GM18511 (cell line): ENCODE data around the gene CCND1.
"Not testable (repeated sequence)": the region's sequence is repeated elsewhere in the genome, so short reads cannot be mapped to it uniquely, and the experiment has no call there.

ENCODE experiments used
- ATAC-seq: cut with Tn5 transposase; IDR thresholded peaks from one replicate; pipeline ENCODE4 v1.9.1; 2021; ENCODE audit warnings: mild to moderate bottlenecking, moderate library complexity; ENCODE audit not compliant: unreplicated experiment

The CCND1 gene

GRCh38 chr11:69617682-69618081, 23.3 kb upstream of the CCND1 start:
- ATAC-seq, result no peak

DNA sequence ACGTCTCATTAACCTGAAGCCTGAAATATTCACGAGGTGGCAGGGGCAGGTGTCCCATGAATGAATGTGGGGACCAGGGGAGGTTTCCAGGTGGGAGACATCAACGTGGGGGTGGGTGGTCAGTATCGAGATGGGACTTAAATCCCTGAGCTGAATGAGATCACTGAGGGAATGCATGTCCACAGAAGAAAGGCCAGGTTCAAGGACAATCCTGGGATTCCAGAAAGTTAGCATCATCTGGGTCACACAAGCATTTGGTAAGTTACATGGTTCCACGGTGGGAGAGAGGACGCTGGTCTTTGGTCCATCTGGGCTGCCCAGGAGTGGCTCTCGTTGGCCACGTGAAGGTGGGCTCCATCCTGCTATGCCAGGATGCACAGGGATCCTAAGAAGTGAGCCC, 22.7 kb upstream of the CCND1 start:
- ATAC-seq, result no peak

DNA sequence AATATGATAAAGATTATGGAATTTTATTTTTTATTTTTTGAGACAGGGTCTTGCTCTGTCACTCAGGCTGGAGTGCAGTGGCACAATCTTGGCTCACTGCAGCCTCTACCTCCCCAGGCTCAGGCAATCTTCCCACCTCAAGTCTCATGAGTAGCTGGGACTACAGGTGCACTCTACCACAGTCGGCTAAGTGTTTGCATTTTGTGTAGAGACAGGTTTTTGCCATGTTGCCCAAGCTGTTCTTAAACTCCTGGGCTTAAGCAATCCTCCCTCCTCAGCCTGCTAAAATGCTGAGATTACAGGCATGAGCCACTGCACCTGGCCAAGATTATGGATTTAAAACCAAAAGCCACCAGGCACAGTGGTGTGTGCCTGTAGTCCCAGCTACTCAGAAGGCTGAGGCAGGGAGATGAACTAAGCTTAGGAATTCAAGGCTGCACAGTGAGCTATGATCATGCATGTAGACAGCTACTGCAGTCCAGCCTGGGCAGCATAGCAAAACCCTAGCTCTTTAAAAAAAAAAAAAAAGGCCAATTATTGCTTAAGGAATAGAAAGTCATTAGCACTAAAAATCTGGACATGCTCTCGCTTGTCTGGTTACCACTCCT, 20.2 kb upstream of the CCND1 start:
- no peak for ATAC-seq

GRCh38 chr11:69622097-69622681, 18.8 kb upstream of the CCND1 start:
- ATAC-seq, result not testable (repeated sequence)

GRCh38 chr11:69624293-69624692, 16.7 kb upstream of the CCND1 start:
- ATAC-seq, result no peak

DNA sequence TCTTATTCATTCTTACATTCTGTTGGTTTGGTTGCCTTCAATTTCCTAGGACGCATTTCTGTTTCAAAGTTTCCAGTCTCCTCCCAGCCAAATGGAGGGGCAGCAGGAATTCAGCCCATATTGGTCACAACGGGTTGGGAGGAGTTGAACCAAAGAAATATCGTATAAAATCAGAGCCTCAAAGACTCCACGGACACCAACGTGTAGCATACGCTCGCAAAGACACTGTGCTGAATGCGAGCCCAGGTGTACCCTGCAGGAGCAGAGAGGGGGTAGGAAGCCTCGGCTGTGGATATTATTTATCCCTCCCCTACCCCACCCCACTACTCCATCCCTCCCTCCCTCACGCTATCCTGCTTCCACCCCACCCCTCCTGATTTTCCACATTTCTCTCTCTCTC, 15.5 kb upstream of the CCND1 start:
- ATAC-seq, result no peak

DNA sequence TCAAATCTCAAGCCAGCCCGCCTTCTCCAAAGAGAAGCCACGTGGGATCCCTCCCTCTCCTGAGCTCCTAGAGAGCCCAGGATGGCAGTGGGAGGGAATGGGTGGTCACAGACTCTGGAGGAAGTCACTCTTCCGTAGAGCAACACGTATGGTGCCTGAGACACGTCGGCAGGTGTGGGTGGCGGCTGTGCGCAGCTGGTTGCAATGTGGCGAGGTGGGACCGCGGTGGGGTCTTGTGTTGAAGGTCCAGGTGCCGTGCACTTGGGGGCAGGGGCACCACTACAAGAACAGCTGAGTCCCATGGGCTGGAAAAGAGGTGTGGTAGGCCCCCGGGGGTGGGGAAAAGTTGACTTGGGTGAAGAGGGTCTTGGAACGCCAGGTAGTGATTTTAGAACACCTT, 13.4 kb upstream of the CCND1 start:
- no peak for ATAC-seq

DNA sequence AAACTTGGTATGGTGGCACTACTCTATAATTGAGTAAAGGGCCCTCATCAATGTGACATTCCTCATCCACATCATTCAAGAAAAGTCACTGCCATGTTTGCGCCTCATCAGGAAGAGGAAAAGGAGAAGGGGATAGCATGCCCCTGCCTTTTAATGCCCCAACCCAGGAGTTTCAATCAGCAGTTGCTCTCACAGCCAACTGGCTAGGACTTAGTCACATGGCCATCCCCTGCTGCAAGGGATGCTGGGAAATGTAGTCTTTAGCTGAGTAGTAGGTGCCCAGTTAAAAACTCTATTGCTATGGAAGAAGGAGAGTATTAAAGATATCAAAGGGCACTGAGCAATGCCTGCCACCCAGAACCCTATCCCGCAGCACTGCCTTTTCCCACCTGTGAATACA, 10.9 kb upstream of the CCND1 start:
- ATAC-seq, result no peak

DNA sequence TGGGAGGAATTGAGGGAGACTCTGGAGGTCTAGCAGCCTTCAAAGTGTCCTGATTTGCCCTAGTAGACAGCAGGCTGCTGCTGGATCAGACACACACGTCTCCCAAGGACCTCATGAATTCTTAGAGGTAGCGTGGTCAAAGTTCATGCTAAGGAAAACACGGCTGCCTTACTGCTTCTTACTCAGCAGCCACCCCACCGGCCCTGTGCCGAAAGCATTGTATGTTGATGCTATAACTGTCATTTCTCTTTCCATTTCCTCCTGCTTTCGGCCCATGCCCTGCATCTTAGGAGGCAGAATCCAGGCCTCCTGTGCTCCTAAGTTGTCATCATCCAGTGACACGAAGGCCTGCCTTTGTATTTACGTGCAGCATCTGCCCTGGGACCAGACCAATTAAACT, 10.5 kb upstream of the CCND1 start:
- no peak for ATAC-seq

DNA sequence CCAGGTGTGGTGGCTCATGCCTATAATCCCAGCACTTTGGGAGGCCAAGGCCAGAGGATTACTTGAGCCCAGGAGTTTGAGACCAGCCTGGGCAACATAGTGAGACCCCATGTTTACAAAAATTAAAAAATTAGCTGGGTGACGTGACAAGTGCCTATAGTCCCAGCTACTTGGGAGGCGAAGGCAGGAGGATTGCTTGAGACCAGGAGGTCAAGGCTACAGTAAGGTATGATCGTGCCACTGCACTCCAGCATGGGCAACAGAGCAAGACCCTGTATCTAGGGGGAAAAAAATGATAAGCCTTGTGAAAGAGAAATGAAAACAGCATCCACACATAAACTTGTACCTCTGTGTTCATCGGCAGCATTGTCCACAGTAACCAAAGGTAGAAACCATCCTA, 8.1 kb upstream of the CCND1 start:
- no peak for ATAC-seq

GRCh38 chr11:69634069-69634468, 6.9 kb upstream of the CCND1 start:
- no peak for ATAC-seq

- ATAC-seq, result no peak
These were observed 6.4 kb upstream of the CCND1 start for GRCh38 chr11:69634590-69634989.

GRCh38 chr11:69635195-69635594, 5.8 kb upstream of the CCND1 start:
- ATAC-seq, result no peak

DNA sequence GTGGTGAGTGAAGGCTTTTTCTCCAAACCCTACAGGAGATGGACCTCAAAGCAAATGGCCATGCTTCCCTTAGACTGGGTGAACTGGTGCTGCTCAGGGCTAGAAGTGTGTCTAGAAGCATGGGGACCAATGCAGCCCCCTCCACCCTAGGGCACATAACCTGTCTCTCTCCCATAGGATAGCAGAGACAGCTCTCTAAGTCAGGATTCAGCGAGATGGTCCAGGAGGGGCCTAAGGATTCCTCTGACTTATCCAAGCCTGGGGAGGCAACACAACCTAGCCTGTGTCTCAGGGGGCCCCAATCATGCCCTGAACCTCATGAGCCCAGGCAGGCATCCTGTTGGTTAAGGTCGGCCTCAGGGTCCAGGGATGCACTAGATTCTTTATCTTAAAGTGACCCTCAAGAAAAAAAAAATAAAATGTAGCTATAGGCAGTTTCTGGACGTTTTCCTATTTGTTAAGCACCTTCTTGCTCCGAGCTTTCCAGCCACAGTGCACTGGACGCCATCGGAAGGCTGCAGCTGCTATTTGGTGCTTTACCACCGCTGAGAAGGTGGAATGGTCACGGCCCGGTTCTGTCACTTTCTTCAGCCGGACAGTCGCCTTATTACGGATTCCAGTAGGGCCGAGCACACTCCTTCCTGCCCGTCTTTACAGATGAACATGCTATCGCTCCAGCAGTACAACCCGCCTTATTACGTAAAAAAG, 5.0 kb upstream of the CCND1 start:
- no peak for ATAC-seq

DNA sequence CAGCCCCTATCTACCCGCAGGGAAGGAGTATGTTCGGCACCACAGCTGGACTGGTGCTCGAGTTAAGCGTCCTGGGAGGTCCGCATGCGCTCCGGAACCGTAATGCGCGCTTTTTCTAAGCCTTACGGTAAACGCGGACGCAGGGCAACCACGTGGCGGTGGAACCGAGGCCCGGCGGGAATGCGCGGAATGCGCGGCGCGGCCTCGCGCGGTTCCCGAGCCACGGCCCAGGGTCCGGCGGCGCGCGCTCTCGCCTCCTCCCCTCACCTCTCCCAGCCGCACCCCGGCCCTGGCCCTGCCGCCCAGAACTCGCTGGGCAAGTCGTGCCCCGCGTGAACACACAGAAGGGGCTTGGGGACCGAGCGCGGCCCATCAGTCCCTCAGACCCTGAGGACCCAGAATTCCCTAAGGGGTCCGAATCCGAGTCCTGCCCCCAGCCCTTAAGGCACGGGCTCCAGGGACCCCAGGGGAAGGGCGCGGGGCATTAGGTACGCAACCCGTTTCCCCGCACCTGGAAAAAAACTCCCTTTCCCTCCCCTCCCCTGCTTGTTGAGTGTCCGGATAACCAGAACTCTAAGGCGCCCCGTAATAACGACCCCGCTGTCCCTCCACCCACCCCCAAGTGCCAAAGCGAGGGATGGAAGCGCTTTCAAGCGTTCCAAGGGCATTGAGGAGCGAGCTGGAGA, 4.3 kb upstream of the CCND1 start:
- ATAC-seq, result no peak

- ATAC-seq, result no peak
These were observed 3.6 kb upstream of the CCND1 start for GRCh38 chr11:69637198-69637940.

DNA sequence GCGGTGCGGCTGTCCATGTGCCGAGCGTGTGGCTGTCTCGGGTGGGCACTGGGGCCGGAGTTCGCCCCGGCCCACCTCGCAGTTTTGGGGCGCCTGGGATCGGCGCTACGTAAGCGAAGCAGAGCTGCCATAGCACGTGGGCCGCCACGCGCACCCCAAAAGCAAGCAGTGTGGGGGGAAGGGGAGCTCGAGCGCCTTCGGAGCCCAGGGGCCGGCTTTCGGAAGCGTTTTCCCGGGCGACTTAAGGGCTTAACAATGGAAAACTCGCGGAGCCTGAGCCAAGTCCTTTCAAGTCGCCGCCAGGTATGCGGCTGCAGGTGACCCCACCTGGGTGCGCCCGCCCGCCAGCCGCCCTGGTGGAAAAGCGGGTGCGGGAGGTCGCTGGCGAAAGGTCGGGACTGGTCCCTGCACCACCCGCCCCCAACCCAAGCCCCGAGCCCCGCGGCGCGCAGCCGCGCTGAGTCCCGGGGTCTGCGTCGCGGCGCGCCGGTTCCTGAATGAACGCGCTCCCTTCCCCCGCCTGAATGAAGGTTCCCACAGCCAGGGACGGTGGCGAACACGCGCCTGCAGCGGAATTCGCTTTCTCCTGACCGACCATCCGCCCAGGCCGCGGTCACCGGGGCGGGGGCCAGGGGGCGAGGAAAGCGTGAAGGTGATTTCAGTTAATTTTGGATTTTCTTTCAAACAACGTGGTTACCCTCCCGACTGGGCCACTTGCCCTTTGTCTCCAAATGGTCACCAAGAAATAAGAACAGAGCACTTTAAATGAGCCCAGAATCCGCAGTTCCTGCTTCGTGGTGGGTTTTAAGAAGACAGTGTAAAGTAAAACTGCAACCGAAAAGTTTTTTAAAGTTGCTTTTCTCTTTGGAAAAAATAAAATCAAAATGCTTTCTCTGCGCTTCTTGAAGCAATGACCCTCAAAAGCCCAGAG, 2.8 kb upstream of the CCND1 start:
- no peak for ATAC-seq

- ATAC-seq, result no peak
These were observed 1.8 kb upstream of the CCND1 start for GRCh38 chr11:69638941-69639681.

- ATAC-seq, result no peak
These were observed 1.1 kb upstream of the CCND1 start for GRCh38 chr11:69639831-69640230.
